Glutamatergic neuron (in vitro differentiated cells): Measurements from ENCODE around the gene RASGEF1B. TPM values are rescaled to one million over a fixed set of nuclear protein-coding genes. Genes with fewer than 3 reads are reported as not detected.

Experiments
- DNase-seq: peaks from one replicate; pipeline ENCODE4 v3.0.0; 2022
- H3K27ac Mint-ChIP-seq: one replicate; pipeline ENCODE4 v1.8.0; 2020; ENCODE audit warnings: mild to moderate bottlenecking, mixed read lengths, inconsistent platforms; ENCODE audit not compliant: unreplicated experiment
- H3K27me3 Mint-ChIP-seq: one replicate; pipeline ENCODE4 v1.8.0; 2020; ENCODE audit warnings: mild to moderate bottlenecking, moderate library complexity, mixed read lengths, inconsistent platforms; ENCODE audit not compliant: unreplicated experiment
- H3K36me3 Mint-ChIP-seq: one replicate; pipeline ENCODE4 v1.8.0; 2020; ENCODE audit warnings: mild to moderate bottlenecking, mixed read lengths, inconsistent platforms; ENCODE audit not compliant: unreplicated experiment
- H3K4me1 Mint-ChIP-seq: one replicate; pipeline ENCODE4 v1.8.0; 2020; ENCODE audit warnings: mild to moderate bottlenecking, low read depth, mixed read lengths, inconsistent platforms; ENCODE audit not compliant: unreplicated experiment
- H3K4me3 Mint-ChIP-seq: one replicate; pipeline ENCODE4 v1.8.0; 2020; ENCODE audit warnings: mild to moderate bottlenecking, mixed read lengths, inconsistent platforms; ENCODE audit not compliant: unreplicated experiment
- H3K9me3 Mint-ChIP-seq: one replicate; pipeline ENCODE4 v1.8.0; 2020; ENCODE audit warnings: mild to moderate bottlenecking, moderate library complexity, mixed read lengths, inconsistent platforms; ENCODE audit not compliant: unreplicated experiment
- CTCF ChIP-seq: fragments of 200-600 bp; sonication (generic); IDR thresholded peaks from one replicate; pipeline ENCODE4 v1.5.0; 2021; ENCODE audit not compliant: partially characterized antibody, unreplicated experiment
- total RNA-seq: library from RNA; stranded (reverse); fragmentation: NEBNext Ultra II Directional; extraction: Animal tissue kit (Norgen Biotek cat#: 25700); gene quantifications from one replicate; pipeline ENCODE4 v1.2.1, GENCODE V29; 2021; ENCODE audit not compliant: unreplicated experiment

RASGEF1B gene
- total RNA-seq, 1 donor from 2014 or later = 108 TPM

GRCh38 chr4:81504112-81505003 lies 32.7 kb upstream of the RASGEF1B start:
- no peak for TF ChIP-seq CTCF
- Mint-ChIP-seq H3K36me3 (no peaks in the 10 kb centered on the region), H3K4me1 (peaks cover 51% of the 10 kb centered on the region), H3K27ac (peak overlapping the region; percentile 97), H3K27me3 (peaks cover 8% of the 10 kb centered on the region), H3K4me3 (peak overlapping the region; percentile 65), H3K9me3 (peaks cover 10% of the 10 kb centered on the region)
- no peak for DNase-seq

- Mint-ChIP-seq H3K9me3 (peaks cover 10% of the 10 kb centered on the region), H3K27me3 (peaks cover 8% of the 10 kb centered on the region), H3K4me1 (peaks cover 58% of the 10 kb centered on the region), H3K27ac (peak overlapping the region; percentile 97), H3K4me3 (peak overlapping the region; percentile 65), H3K36me3 (no peaks in the 10 kb centered on the region)
- no peak for TF ChIP-seq CTCF
- DNase-seq = no peak
Observed at GRCh38 chr4:81503586-81503985, 31.9 kb upstream of the RASGEF1B start.

- H3K27ac Mint-ChIP-seq = peak overlapping the region; percentile 20
- no peak for DNase-seq
- H3K4me1 Mint-ChIP-seq = peaks cover 63% of the 10 kb centered on the region
- H3K36me3 Mint-ChIP-seq = no peaks in the 10 kb centered on the region
- H3K4me3 Mint-ChIP-seq = no peak overlapping the region
- TF ChIP-seq CTCF = no peak
- peaks cover 10% of the 10 kb centered on the region for H3K27me3 Mint-ChIP-seq
- H3K9me3 Mint-ChIP-seq = peaks cover 10% of the 10 kb centered on the region
Observed at GRCh38 chr4:81502564-81502963, 30.9 kb upstream of the RASGEF1B start.

GRCh38 chr4:81499840-81500239 lies 28.1 kb upstream of the RASGEF1B start:
- peaks cover 9% of the 10 kb centered on the region for H3K9me3 Mint-ChIP-seq
- H3K27me3 Mint-ChIP-seq = peaks cover 8% of the 10 kb centered on the region
- no peak for DNase-seq
- peak overlapping the region; percentile 59 for H3K4me3 Mint-ChIP-seq
- peak overlapping the region; percentile 94 for H3K27ac Mint-ChIP-seq
- peaks cover 57% of the 10 kb centered on the region for H3K4me1 Mint-ChIP-seq
- no peaks in the 10 kb centered on the region for H3K36me3 Mint-ChIP-seq
- no peak for TF ChIP-seq CTCF

GRCh38 chr4:81498551-81499099 lies 26.9 kb upstream of the RASGEF1B start:
- TF ChIP-seq CTCF = no peak
- Mint-ChIP-seq H3K36me3 (no peaks in the 10 kb centered on the region), H3K4me3 (peak overlapping the region; percentile 47), H3K9me3 (peaks cover 6% of the 10 kb centered on the region), H3K4me1 (peaks cover 45% of the 10 kb centered on the region), H3K27ac (peak overlapping the region; percentile 94), H3K27me3 (peaks cover 2% of the 10 kb centered on the region)
- no peak for DNase-seq
